ENCODE data around the gene COX8A. TPM values are rescaled to one million over a fixed set of nuclear protein-coding genes. Genes with fewer than 3 reads are reported as not detected.
A peak's percentile ranks its signal among the peaks of the same experiment; 100 is the strongest.

The COX8A gene
- 100 to 1,000 TPM; 559 to 581 TPM for total RNA-seq

- peak; percentile 98 for DNase-seq
- Mint-ChIP-seq H3K4me3 (peak within 1 kb of the TSS; percentile 100), H3K27me3 (no peaks in the 10 kb centered on the region), H3K27ac (peak within 1 kb of the TSS; percentile 98), H3K4me1 (ENCODE audit: low read depth) (peaks cover 21% of the 10 kb centered on the region), H3K9me3 (no peaks in the 10 kb centered on the region), H3K36me3 (peaks cover 13% of the 10 kb centered on the region)
- ChIA-PET CTCF (interaction anchor here (0.6 to 1.4 kb wide), 7 partner anchors 11 to 140 kb away, joined by 3 to 8 read pairs (median 5); partner anchors contain the start of gene NAA40), POLR2A (interaction anchor here (0.6 to 1.3 kb wide), 6 partner anchors 11 to 241 kb away, joined by 3 to 9 read pairs (median 4); partner anchors contain the start of genes OTUB1 and STIP1)
- intact Hi-C loops (cut with micrococcal nuclease): loop anchor here (1.0 kb wide), 4 partner anchors 12 to 407 kb away; partner anchors contain the start of gene OTUB1
These were observed at the start of gene COX8A for GRCh38 chr11:63974259-63975143. Gene COX8A (plus strand): TSS chr11:63974620. CDS start chr11:63974681, 61 bp downstream.

GRCh38 chr11:63929616-63930015, 44.8 kb upstream of the COX8A start:
- intact Hi-C loops (cut with micrococcal nuclease): no loop called here
- ChIA-PET CTCF (interaction anchor here (1.1 to 1.5 kb wide), 2 partner anchors 16 to 92 kb away, joined by 3 to 6 read pairs; no protein-coding TSS in a partner anchor), POLR2A (no interaction called here)
- H3K9me3 Mint-ChIP-seq: no peaks in the 10 kb centered on the region
- H3K4me1 Mint-ChIP-seq (ENCODE audit: low read depth): no peaks in the 10 kb centered on the region
- H3K27ac Mint-ChIP-seq: no peak overlapping the region
- no peaks in the 10 kb centered on the region for H3K36me3 Mint-ChIP-seq
- no peaks in the 10 kb centered on the region for H3K27me3 Mint-ChIP-seq
- H3K4me3 Mint-ChIP-seq: no peak overlapping the region
- no peak for DNase-seq

DNA sequence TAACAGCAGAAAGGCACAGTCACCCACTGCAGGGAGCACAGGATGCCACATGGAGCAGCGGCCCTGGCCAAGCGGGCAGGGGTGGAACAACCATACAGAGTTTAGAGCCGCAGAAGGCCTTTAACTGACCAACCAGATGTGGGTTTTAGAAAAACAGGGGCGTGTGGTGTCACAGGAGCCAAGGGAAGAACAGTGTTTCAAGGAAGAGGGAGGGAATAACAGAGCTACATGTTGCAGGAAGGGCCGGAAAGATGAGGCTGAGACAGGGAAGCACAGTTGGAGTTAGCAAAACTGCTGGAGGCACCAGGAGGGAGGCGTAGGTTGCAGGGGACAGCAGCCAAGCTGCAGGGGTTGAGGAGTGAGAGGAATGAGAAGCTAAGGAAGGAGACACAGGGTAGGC, 43.4 kb upstream of the COX8A start:
- H3K27ac Mint-ChIP-seq: no peak overlapping the region
- H3K9me3 Mint-ChIP-seq: no peaks in the 10 kb centered on the region
- DNase-seq: no peak
- ChIA-PET CTCF (interaction anchor here (1.1 kb wide), 2 partner anchors 15 to 93 kb away, joined by 3 read pairs; no protein-coding TSS in a partner anchor), POLR2A (no interaction called here)
- H3K4me3 Mint-ChIP-seq: no peak overlapping the region
- intact Hi-C loops (cut with micrococcal nuclease): no loop called here
- H3K4me1 Mint-ChIP-seq (ENCODE audit: low read depth): no peaks in the 10 kb centered on the region
- no peaks in the 10 kb centered on the region for H3K36me3 Mint-ChIP-seq
- no peaks in the 10 kb centered on the region for H3K27me3 Mint-ChIP-seq

GRCh38 chr11:63931876-63932275, 42.5 kb upstream of the COX8A start:
- CTCF ChIA-PET: interaction anchor here (1.1 kb wide), 1 partner anchor 14 kb away, joined by 3 read pairs; no protein-coding TSS in a partner anchor
- intact Hi-C loops (cut with micrococcal nuclease): no loop called here
- Mint-ChIP-seq H3K36me3 (no peaks in the 10 kb centered on the region), H3K9me3 (no peaks in the 10 kb centered on the region), H3K27me3 (no peaks in the 10 kb centered on the region), H3K4me3 (no peak overlapping the region), H3K4me1 (ENCODE audit: low read depth) (no peaks in the 10 kb centered on the region), H3K27ac (no peak overlapping the region)
- no peak for DNase-seq
- POLR2A ChIA-PET: no interaction called here

DNA sequence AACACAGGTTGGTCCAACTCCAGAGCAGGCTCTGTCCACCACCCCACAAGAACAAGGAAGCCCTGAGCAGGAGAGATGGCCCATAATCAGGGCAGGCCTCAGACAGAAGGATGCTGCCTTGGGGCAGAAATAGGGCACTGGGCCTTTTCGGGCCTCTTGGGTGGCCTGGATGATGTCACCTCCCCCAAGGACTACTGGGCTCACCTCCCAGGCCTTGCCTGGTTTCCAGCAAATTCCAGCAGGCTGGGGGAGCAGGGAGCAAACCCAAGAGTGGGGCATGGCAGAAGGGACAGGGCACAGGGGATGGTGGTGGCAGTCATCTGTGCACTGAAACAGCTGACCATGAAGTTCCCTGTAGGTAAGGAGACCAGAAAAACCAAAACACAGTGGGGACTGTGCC, 41.0 kb upstream of the COX8A start:
- H3K4me1 Mint-ChIP-seq (ENCODE audit: low read depth): peaks cover 9% of the 10 kb centered on the region
- ChIA-PET CTCF (no interaction called here), POLR2A (no interaction called here)
- intact Hi-C loops (cut with micrococcal nuclease): no loop called here
- H3K36me3 Mint-ChIP-seq: no peaks in the 10 kb centered on the region
- no peak overlapping the region for H3K27ac Mint-ChIP-seq
- no peak overlapping the region for H3K4me3 Mint-ChIP-seq
- H3K27me3 Mint-ChIP-seq: no peaks in the 10 kb centered on the region
- DNase-seq: no peak
- H3K9me3 Mint-ChIP-seq: no peaks in the 10 kb centered on the region

DNA sequence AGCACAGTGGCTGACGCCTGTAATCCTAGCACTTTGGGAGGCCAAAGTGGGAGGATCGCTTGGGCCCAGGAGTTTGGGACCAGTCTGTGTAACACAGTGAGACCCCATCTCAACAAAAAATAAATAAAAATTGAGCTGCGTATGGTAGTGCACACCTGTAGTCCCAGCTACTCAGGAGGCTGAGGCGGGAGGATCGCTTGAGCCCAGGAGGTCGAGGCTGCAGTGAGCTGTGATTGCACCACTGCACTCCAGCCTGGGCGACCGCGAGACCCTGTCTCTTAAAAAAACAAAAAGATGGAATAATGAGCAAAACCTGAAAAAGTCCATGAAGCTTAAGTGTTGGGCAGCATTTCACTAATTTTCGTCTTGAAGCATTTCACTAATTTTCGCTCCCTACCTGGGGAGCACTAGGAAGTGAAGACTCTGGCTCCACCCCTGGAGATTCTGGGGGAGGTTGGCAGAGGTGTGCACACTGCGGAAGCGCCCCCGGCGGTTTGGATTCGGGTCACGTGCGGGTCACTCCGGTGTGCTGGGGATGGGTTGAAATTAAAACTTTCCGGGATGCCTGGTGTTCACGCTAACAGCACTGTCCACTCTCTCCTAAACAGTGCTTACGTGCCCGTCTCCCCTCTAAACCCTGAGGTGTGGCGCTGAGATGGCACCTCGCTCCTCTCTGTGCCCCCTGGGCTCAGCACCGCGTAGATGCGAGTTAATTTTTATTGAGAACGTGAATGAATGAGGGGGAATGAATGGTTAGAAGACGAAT, 36.5 kb upstream of the COX8A start:
- Mint-ChIP-seq H3K36me3 (no peaks in the 10 kb centered on the region), H3K4me1 (ENCODE audit: low read depth) (peaks cover 23% of the 10 kb centered on the region), H3K27ac (peak overlapping the region; percentile 54), H3K9me3 (no peaks in the 10 kb centered on the region), H3K27me3 (no peaks in the 10 kb centered on the region), H3K4me3 (peak overlapping the region; percentile 79)
- intact Hi-C loops (cut with micrococcal nuclease): loop anchor here (1.0 to 2.0 kb wide), 2 partner anchors 19 to 36 kb away; partner anchors contain the start of gene COX8A
- DNase-seq: peak; percentile 46
- POLR2A ChIA-PET: interaction anchor here (0.7 to 1.5 kb wide), 2 partner anchors 47 to 99 kb away, joined by 3 read pairs; partner anchors contain the start of gene MARK2
- CTCF ChIA-PET: interaction anchor here (0.6 to 2.2 kb wide), 3 partner anchors 37 to 100 kb away, joined by 3 to 15 read pairs (median 4); partner anchors contain the start of genes COX8A and MARK2

- Mint-ChIP-seq H3K27ac (peak within 1 kb of the TSS; percentile 54), H3K4me3 (peak within 1 kb of the TSS; percentile 85), H3K4me1 (ENCODE audit: low read depth) (peaks cover 23% of the 10 kb centered on the region), H3K27me3 (no peaks in the 10 kb centered on the region), H3K36me3 (no peaks in the 10 kb centered on the region), H3K9me3 (no peaks in the 10 kb centered on the region)
- POLR2A ChIA-PET: interaction anchor here (0.7 to 1.5 kb wide), 2 partner anchors 47 to 100 kb away, joined by 3 read pairs; partner anchors contain the start of gene MARK2
- DNase-seq: peak; percentile 95
- intact Hi-C loops (cut with micrococcal nuclease): loop anchor here (1.0 to 2.0 kb wide), 3 partner anchors 20 to 100 kb away; partner anchors contain the start of gene COX8A
- CTCF ChIA-PET: interaction anchor here (1.1 to 2.2 kb wide), 2 partner anchors 36 to 101 kb away, joined by 3 to 15 read pairs; partner anchors contain the start of genes COX8A and MARK2
These were observed 35.7 kb upstream of the COX8A start, which contains the start of gene NAA40 for GRCh38 chr11:63938479-63939396. Gene NAA40 (plus strand): TSS chr11:63939002. CDS start chr11:63939097, 95 bp downstream.

DNA sequence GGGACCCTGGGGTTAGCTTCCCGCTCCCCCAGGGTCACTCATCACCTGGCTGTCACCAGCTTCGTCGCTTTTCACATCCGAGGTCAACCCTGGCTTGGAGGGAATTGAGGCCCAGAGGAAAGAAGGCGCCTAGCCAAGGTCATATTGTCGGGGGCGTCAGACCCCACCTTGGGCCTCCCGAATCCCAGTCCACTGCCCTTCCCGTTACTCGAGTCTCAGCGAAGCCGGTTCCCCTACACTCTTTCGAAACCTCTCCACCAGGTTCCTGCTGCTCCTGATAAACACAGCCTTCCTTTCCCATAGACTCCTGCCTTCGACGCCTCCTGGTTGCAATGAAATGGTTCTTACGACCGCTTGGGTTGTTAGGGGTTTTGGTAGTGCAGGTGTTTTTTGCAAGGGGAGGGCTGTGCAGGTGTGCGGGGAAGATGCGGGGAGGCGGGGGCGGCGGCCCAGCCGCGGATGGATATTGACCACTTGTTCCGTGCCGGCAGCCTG, 35.0 kb upstream of the COX8A start:
- no peaks in the 10 kb centered on the region for H3K36me3 Mint-ChIP-seq
- H3K9me3 Mint-ChIP-seq: no peaks in the 10 kb centered on the region
- H3K4me1 Mint-ChIP-seq (ENCODE audit: low read depth): peaks cover 23% of the 10 kb centered on the region
- no peak for DNase-seq
- intact Hi-C loops (cut with micrococcal nuclease): loop anchor here (1.0 to 2.0 kb wide), 2 partner anchors 21 to 101 kb away; no protein-coding TSS in a partner anchor
- ChIA-PET POLR2A (interaction anchor here (1.5 kb wide), 1 partner anchor 101 kb away, joined by 3 read pairs; the partner anchor contains the start of gene MARK2), CTCF (interaction anchor here (2.2 kb wide), 1 partner anchor 102 kb away, joined by 15 read pairs; the partner anchor contains the start of gene MARK2)
- H3K27ac Mint-ChIP-seq: peak overlapping the region; percentile 43
- H3K27me3 Mint-ChIP-seq: no peaks in the 10 kb centered on the region
- peak overlapping the region; percentile 85 for H3K4me3 Mint-ChIP-seq

DNA sequence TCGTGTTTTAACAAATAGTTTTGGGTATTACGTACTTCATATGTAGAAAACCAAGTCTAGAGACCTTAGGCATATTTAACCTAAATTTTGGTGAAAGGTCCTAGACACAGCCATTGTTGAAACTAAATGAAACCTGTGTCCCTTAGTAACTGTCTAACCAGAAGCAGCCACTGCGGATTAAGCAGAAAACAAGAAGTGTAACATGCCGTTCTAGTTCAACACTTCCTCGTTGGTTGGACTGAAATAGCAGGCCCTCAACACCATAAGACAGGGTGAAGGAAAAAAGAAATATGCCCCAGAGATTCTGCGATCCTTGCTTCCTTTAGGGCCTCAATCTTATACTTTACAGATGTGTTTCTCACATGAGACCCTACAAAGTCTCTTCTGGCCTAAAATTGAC, 33.6 kb upstream of the COX8A start:
- no peak for DNase-seq
- CTCF ChIA-PET: no interaction called here
- Mint-ChIP-seq H3K27ac (no peak overlapping the region), H3K4me1 (ENCODE audit: low read depth) (peaks cover 23% of the 10 kb centered on the region), H3K36me3 (no peaks in the 10 kb centered on the region), H3K4me3 (peak overlapping the region; percentile 40), H3K27me3 (no peaks in the 10 kb centered on the region), H3K9me3 (no peaks in the 10 kb centered on the region)
- POLR2A ChIA-PET: no interaction called here
- intact Hi-C loops (cut with micrococcal nuclease): no loop called here

GRCh38 chr11:63941901-63942300, 32.5 kb upstream of the COX8A start:
- no peaks in the 10 kb centered on the region for H3K27me3 Mint-ChIP-seq
- H3K9me3 Mint-ChIP-seq: no peaks in the 10 kb centered on the region
- intact Hi-C loops (cut with micrococcal nuclease): no loop called here

More at GRCh38 chr11:63941901-63942300, 32.5 kb upstream of the COX8A start:
- ChIA-PET CTCF (interaction anchor here (1.3 to 10.8 kb wide), 2 partner anchors 10 to 104 kb away, joined by 4 to 197 read pairs; partner anchors contain the start of gene MARK2), POLR2A (no interaction called here)
- peaks cover 23% of the 10 kb centered on the region for H3K4me1 Mint-ChIP-seq (ENCODE audit: low read depth)
- H3K36me3 Mint-ChIP-seq: peaks cover 3% of the 10 kb centered on the region
- H3K27ac Mint-ChIP-seq: no peak overlapping the region
- DNase-seq: no peak
- H3K4me3 Mint-ChIP-seq: no peak overlapping the region

Measured in activated CD4-positive, alpha-beta memory T cell treated with anti-CD3 and anti-CD28 coated beads for 36 hours (primary cell).